ENCODE data around the gene ANO8. TPM values are rescaled to one million over a fixed set of nuclear protein-coding genes. Genes with fewer than 3 reads are reported as not detected.

ANO8 gene
- total and polyA plus RNA-seq, 2 experiments from 2014 or later = 4.5 to 24.9 TPM

- Mint-ChIP-seq H3K4me3 (no peak overlapping the region), H3K9me3 (no peaks in the 10 kb centered on the region), H3K36me3 (ENCODE audit: low read depth) (peaks cover 25% of the 10 kb centered on the region), H3K27me3 (ENCODE audit: insufficient read depth, low read depth, poor library complexity) (peaks cover 9% of the 10 kb centered on the region), H3K4me1 (peaks cover 2% of the 10 kb centered on the region), H3K27ac (no peak overlapping the region)
- Histone ChIP-seq H3K9me2 (ENCODE audit: insufficient read depth) (no peaks in the 10 kb centered on the region), H3K36me3 (ENCODE audit: insufficient read depth) (no peaks in the 10 kb centered on the region), H2AFZ (no peak overlapping the region), H3K79me2 (replicated peaks; ENCODE audit: insufficient read depth) (no peaks in the 10 kb centered on the region), H3F3A (replicated peaks; ENCODE audit: low read depth) (peaks cover 24% of the 10 kb centered on the region), H3K4me3 (no peak overlapping the region), H3K4me2 (no peak overlapping the region), H3K27me3 (ENCODE audit: insufficient read depth) (peaks cover 6% of the 10 kb centered on the region; the same call in 1 of the 2 replicates), H3K27ac (ENCODE audit: low read depth) (no peak overlapping the region), H4K20me1 (replicated peaks; ENCODE audit: insufficient read depth) (peaks cover 4% of the 10 kb centered on the region; the same call in 1 of the 2 replicates), H3K4me1 (ENCODE audit: insufficient read depth) (no peaks in the 10 kb centered on the region)
- no peak for DNase-seq (ENCODE audit: low spot score)
- TF ChIP-seq ZNF331 (CRISPR knock-in tag; IDR thresholded peaks at IDR 0.05; ENCODE audit: low read depth) (no peak), EZH2 (IDR thresholded peaks at IDR 0.05; ENCODE audit: low read depth, unreplicated experiment) (no peak)
- TF ChIP-seq, protein P1, sequence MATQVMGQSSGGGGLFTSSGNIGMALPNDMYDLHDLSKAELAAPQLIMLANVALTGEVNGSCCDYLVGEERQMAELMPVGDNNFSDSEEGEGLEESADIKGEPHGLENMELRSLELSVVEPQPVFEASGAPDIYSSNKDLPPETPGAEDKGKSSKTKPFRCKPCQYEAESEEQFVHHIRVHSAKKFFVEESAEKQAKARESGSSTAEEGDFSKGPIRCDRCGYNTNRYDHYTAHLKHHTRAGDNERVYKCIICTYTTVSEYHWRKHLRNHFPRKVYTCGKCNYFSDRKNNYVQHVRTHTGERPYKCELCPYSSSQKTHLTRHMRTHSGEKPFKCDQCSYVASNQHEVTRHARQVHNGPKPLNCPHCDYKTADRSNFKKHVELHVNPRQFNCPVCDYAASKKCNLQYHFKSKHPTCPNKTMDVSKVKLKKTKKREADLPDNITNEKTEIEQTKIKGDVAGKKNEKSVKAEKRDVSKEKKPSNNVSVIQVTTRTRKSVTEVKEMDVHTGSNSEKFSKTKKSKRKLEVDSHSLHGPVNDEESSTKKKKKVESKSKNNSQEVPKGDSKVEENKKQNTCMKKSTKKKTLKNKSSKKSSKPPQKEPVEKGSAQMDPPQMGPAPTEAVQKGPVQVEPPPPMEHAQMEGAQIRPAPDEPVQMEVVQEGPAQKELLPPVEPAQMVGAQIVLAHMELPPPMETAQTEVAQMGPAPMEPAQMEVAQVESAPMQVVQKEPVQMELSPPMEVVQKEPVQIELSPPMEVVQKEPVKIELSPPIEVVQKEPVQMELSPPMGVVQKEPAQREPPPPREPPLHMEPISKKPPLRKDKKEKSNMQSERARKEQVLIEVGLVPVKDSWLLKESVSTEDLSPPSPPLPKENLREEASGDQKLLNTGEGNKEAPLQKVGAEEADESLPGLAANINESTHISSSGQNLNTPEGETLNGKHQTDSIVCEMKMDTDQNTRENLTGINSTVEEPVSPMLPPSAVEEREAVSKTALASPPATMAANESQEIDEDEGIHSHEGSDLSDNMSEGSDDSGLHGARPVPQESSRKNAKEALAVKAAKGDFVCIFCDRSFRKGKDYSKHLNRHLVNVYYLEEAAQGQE (IDR thresholded peaks at IDR 0.05; ENCODE audit: unreplicated experiment) = no peak
- no peak for ATAC-seq
These were observed 49.1 kb downstream of the ANO8 start for GRCh38 chr19:17285415-17286135.

DNA sequence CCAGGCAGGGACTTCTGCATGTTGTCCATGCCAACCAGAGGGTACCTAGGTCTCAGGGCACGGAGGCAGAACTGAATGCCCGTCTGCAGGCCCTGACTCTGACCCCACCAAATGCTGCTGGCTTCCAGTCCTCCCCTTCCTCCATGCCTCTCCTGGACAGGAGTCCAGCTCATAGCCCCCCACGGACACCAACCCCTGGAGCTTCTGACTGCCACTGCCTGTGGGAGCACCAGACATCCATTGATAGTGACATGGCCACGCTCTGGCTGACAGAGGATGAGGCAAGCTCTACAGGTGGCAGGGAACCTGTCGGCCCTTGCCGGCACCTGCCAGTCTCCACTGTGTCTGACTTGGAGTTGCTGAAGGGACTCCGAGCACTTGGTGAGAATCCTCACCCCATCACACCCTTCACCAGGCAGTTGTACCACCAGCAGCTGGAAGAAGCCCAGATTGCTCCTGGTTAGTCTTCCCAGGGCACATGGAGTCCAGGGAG is 51.1 kb downstream of the ANO8 start:
- peaks cover 24% of the 10 kb centered on the region for H3F3A ChIP-seq (replicated peaks; ENCODE audit: low read depth)
- peaks cover 32% of the 10 kb centered on the region for H3K36me3 Mint-ChIP-seq (ENCODE audit: low read depth)
- peaks cover 2% of the 10 kb centered on the region; the same call in 2 of the 3 replicates for H3K4me1 Mint-ChIP-seq
- H4K20me1 ChIP-seq (replicated peaks; ENCODE audit: insufficient read depth) = peaks cover 4% of the 10 kb centered on the region; the same call in 1 of the 2 replicates
- no peak overlapping the region for H3K4me3 ChIP-seq
- no peak overlapping the region for H3K27ac ChIP-seq (ENCODE audit: low read depth)
- no peaks in the 10 kb centered on the region for H3K36me3 ChIP-seq (ENCODE audit: insufficient read depth)
- DNase-seq (ENCODE audit: low spot score) (no peak), ATAC-seq (no peak)
- no peaks in the 10 kb centered on the region for H3K79me2 ChIP-seq (replicated peaks; ENCODE audit: insufficient read depth)
- no peaks in the 10 kb centered on the region for H3K9me3 Mint-ChIP-seq
- no peak overlapping the region for H3K27ac Mint-ChIP-seq
- no peaks in the 10 kb centered on the region for H3K4me1 ChIP-seq (ENCODE audit: insufficient read depth)
- peaks cover 6% of the 10 kb centered on the region; the same call in 1 of the 2 replicates for H3K27me3 ChIP-seq (ENCODE audit: insufficient read depth)
- H3K4me3 Mint-ChIP-seq = no peak overlapping the region
- no peak overlapping the region for H2AFZ ChIP-seq
- peaks cover 6% of the 10 kb centered on the region for H3K27me3 Mint-ChIP-seq (ENCODE audit: insufficient read depth, low read depth, poor library complexity)
- H3K9me2 ChIP-seq (ENCODE audit: insufficient read depth) = no peaks in the 10 kb centered on the region
- H3K4me2 ChIP-seq = no peak overlapping the region
- TF ChIP-seq, protein P1 (IDR thresholded peaks at IDR 0.05; ENCODE audit: unreplicated experiment) = no peak
- TF ChIP-seq, protein P2, sequence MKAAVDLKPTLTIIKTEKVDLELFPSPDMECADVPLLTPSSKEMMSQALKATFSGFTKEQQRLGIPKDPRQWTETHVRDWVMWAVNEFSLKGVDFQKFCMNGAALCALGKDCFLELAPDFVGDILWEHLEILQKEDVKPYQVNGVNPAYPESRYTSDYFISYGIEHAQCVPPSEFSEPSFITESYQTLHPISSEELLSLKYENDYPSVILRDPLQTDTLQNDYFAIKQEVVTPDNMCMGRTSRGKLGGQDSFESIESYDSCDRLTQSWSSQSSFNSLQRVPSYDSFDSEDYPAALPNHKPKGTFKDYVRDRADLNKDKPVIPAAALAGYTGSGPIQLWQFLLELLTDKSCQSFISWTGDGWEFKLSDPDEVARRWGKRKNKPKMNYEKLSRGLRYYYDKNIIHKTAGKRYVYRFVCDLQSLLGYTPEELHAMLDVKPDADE (IDR thresholded peaks at IDR 0.05) = no peak
- TF ChIP-seq JUNB (IDR thresholded peaks at IDR 0.05; ENCODE audit: unreplicated experiment) = no peak
- TF ChIP-seq, protein P3, sequence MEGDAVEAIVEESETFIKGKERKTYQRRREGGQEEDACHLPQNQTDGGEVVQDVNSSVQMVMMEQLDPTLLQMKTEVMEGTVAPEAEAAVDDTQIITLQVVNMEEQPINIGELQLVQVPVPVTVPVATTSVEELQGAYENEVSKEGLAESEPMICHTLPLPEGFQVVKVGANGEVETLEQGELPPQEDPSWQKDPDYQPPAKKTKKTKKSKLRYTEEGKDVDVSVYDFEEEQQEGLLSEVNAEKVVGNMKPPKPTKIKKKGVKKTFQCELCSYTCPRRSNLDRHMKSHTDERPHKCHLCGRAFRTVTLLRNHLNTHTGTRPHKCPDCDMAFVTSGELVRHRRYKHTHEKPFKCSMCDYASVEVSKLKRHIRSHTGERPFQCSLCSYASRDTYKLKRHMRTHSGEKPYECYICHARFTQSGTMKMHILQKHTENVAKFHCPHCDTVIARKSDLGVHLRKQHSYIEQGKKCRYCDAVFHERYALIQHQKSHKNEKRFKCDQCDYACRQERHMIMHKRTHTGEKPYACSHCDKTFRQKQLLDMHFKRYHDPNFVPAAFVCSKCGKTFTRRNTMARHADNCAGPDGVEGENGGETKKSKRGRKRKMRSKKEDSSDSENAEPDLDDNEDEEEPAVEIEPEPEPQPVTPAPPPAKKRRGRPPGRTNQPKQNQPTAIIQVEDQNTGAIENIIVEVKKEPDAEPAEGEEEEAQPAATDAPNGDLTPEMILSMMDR (conservative IDR thresholded peaks at IDR 0.05; ENCODE audit: low read depth in 2 of 2) = no peak
- TF ChIP-seq ZNF114 (CRISPR knock-in tag; IDR thresholded peaks at IDR 0.05) = no peak
- TF ChIP-seq POLR2AphosphoS5 (IDR thresholded peaks at IDR 0.05; ENCODE audit: low read depth) = no peak
- no peak for TF ChIP-seq EZH2phosphoT487 (IDR thresholded peaks at IDR 0.05; ENCODE audit: unreplicated experiment)
